Ovary (tissue), 9 donors: ENCODE data around the gene WDR7. TPM values are rescaled to one million over a fixed set of nuclear protein-coding genes. Genes with fewer than 3 reads are reported as not detected.

Source experiments
- DNase-seq, 5 donors: peaks; one replicate each; pipeline ENCODE4 v3.0.0-alpha.2; 2019 to 2020
- H3K27ac ChIP-seq, 2 donors: fragments of 200-600 bp; one replicate each; pipeline versions ENCODE4 v1.5.1 to v1.8.0; 2019 to 2022
- H3K27me3 ChIP-seq: fragments of 200-600 bp; one replicate; pipeline ENCODE4 v1.8.0; 2022
- H3K36me3 ChIP-seq: fragments of 200-600 bp; sonication (generic); one replicate; pipeline ENCODE4 v1.5.1; 2019
- H3K4me1 ChIP-seq: one replicate; pipeline ENCODE4 v1.8.1; 2013; ENCODE audit warnings: mild to moderate bottlenecking, moderate library complexity; ENCODE audit not compliant: insufficient read depth
- H3K4me3 ChIP-seq: fragments of 200-600 bp; sonication (generic); one replicate; pipeline ENCODE4 v1.5.1; 2017
- H3K9me3 ChIP-seq, 2 donors: fragments of 200-600 bp in 1 of 2; sonication (generic) in 1 of 2; one replicate each; pipeline versions ENCODE4 v1.5.1 to v1.8.1; 2013 to 2019; ENCODE audit warnings: mild to moderate bottlenecking in 1 of 2, moderate library complexity in 1 of 2
- CTCF ChIP-seq, 3 donors: fragments of 450-650 bp in 2 of 3; fragments of 200-600 bp in 1 of 3; IDR thresholded peaks; one replicate each; pipeline versions ENCODE4 v1.5.1 to v1.8.0; 2016 to 2022; ENCODE audit warnings: antibody characterized with exemption in 3 of 3, mild to moderate bottlenecking in 1 of 3
- EP300 ChIP-seq: sonication (generic); formaldehyde crosslinking; IDR thresholded peaks from one replicate; pipeline ENCODE4 v1.6.1; 2017; ENCODE audit warnings: antibody characterized with exemption
- POLR2A ChIP-seq: fragments of 450-650 bp; IDR thresholded peaks from one replicate; pipeline ENCODE4 v1.6.1; 2017; ENCODE audit warnings: antibody characterized with exemption, mild to moderate bottlenecking, moderate library complexity
- WGBS, 3 donors: extraction: QIAGEN DNeasy Blood & Tissue Kit in 1 of 3; methylation state at CpG; one replicate each; pipeline versions ENCODE4 v1.1.5 to v1.1.7; 2013 to 2017; 5-methylcytosine and 5-hydroxymethylcytosine counted together
- intact Hi-C, 4 donors: fragments of 100-400 bp; cut with DNase I; formaldehyde crosslinking; loops; one replicate each; pipeline versions ENCODE4 v1.11.0 to v1.15.1; 2022 to 2023
- polyA plus RNA-seq, 2 donors: library from polyadenylated mRNA; stranded (reverse); fragments of 200-250 nt in 1 of 2; fragments of 350-450 nt in 1 of 2; fragmentation: Illumina TruSeq in 1 of 2; extraction: RNeasy Lipid Tissue Mini Kit (QIAGEN cat#74804) in 1 of 2; gene quantifications; one replicate each; pipeline ENCODE4 v1.2.3, GENCODE V29; 2013 to 2014
- total RNA-seq, 7 donors: library from RNA; depleted of rRNA in 2 of 7; stranded (reverse); fragments of >200 nt in 2 of 7; fragmentation: NEBNext Ultra II Directional in 3 of 7; extraction: Animal tissue kit (Norgen Biotek cat#: 25700) in 3 of 7; gene quantifications; one replicate each; pipeline versions ENCODE4 v1.1.0 to v1.2.4, GENCODE V29; 2016 to 2023
- donor health status: DM: no; HTN: no; CAD: no; lungs with moderate emphysema.
- donor health status: DM: no; HTN: no; CAD: no.
- donor health status: Bipolar disorder and iron deficiency.
- donor health status: DM: yes; HTN: yes; CAD: no.
- donor health status: DM: no; HTN: no; CAD: no.
- donor health status: DM: yes; HTN: yes; CAD: no.

The WDR7 gene
- total and polyA plus RNA-seq, 9 donors: 4.8 to 29.1 (median 24.7) TPM

GRCh38 chr18:56870982-56871381, 219.8 kb downstream of the WDR7 start:
- no peak for DNase-seq
- Histone ChIP-seq H3K4me3 (no peak overlapping the region), H3K9me3 (no peaks in the 10 kb centered on the region), H3K27ac (no peak overlapping the region), H3K36me3 (no peaks in the 10 kb centered on the region), H3K4me1 (no peaks in the 10 kb centered on the region), H3K27me3 (no peaks in the 10 kb centered on the region)
- WGBS, 3 donors: 79 to 88% (median 88%) methylated on average over 2 of the region's 2 CpGs
- TF ChIP-seq EP300: no peak
- no peak for TF ChIP-seq POLR2A
- TF ChIP-seq CTCF (IDR thresholded peaks at IDR 0.05): no peak
- intact Hi-C loops: no loop called here

- H3K9me3 ChIP-seq: no peaks in the 10 kb centered on the region
- H3K27ac ChIP-seq: no peak overlapping the region
- H3K36me3 ChIP-seq: no peaks in the 10 kb centered on the region
- no peaks in the 10 kb centered on the region for H3K27me3 ChIP-seq
- no peak for TF ChIP-seq CTCF (IDR thresholded peaks at IDR 0.05)
- no peak for TF ChIP-seq POLR2A
- no peak for TF ChIP-seq EP300
- no peak overlapping the region for H3K4me3 ChIP-seq
- intact Hi-C loops: no loop called here
- no peak for DNase-seq
- H3K4me1 ChIP-seq: no peaks in the 10 kb centered on the region
- WGBS, 3 donors: 96 to 98% (median 96%) methylated on average over 1 of the region's 1 CpG
Observed at GRCh38 chr18:56872140-56872539, 221.0 kb downstream of the WDR7 start.

- Histone ChIP-seq H3K27me3 (no peaks in the 10 kb centered on the region), H3K36me3 (no peaks in the 10 kb centered on the region), H3K27ac (no peak overlapping the region), H3K4me3 (no peak overlapping the region), H3K4me1 (no peaks in the 10 kb centered on the region), H3K9me3 (no peaks in the 10 kb centered on the region)
- DNase-seq: no peak
- intact Hi-C loops: no loop called here
- 73 to 78% (median 77%) methylated on average over 6 of the region's 6 CpGs for WGBS, 3 donors
- TF ChIP-seq EP300 (no peak), CTCF (IDR thresholded peaks at IDR 0.05) (no peak), POLR2A (no peak)
Observed at GRCh38 chr18:56873441-56874140, 222.4 kb downstream of the WDR7 start.

GRCh38 chr18:56878711-56879110, 227.6 kb downstream of the WDR7 start:
- intact Hi-C loops: no loop called here
- no peak for DNase-seq
- no peaks in the 10 kb centered on the region for H3K4me1 ChIP-seq
- no peaks in the 10 kb centered on the region for H3K9me3 ChIP-seq
- no peaks in the 10 kb centered on the region for H3K36me3 ChIP-seq
- no peaks in the 10 kb centered on the region for H3K27me3 ChIP-seq
- 97 to 99% (median 97%) methylated on average over 4 of the region's 4 CpGs for WGBS, 3 donors
- H3K27ac ChIP-seq: no peak overlapping the region
- H3K4me3 ChIP-seq: no peak overlapping the region
- TF ChIP-seq EP300: no peak
- TF ChIP-seq CTCF (IDR thresholded peaks at IDR 0.05): no peak
- no peak for TF ChIP-seq POLR2A
